ENCODE results near the gene RBMS1. TPM values are rescaled to one million over a fixed set of nuclear protein-coding genes. Genes with fewer than 3 reads are reported as not detected.

Gene RBMS1
- polyA plus RNA-seq, 1 donor from 2014 or later: 8.4 TPM

GRCh38 chr2:160463245-160463644, 30.4 kb downstream of the RBMS1 start:
- no peak overlapping the region for H3K27ac ChIP-seq (ENCODE audit: low read length)
- no peaks in the 10 kb centered on the region for H3K36me3 ChIP-seq (ENCODE audit: insufficient read depth, low read length)
- H3K9me3 ChIP-seq (ENCODE audit: low read length): no peaks in the 10 kb centered on the region
- no peak overlapping the region for H3K9ac ChIP-seq (ENCODE audit: low read length)
- peaks cover 9% of the 10 kb centered on the region for H3K27me3 ChIP-seq (ENCODE audit: insufficient read depth, low read depth, low read length)
- no peaks in the 10 kb centered on the region for H3F3A ChIP-seq (ENCODE audit: insufficient read depth, low read length, poor library complexity, severe bottlenecking)
- no peaks in the 10 kb centered on the region for H3K9me2 ChIP-seq (ENCODE audit: insufficient read depth, low read length)
- H2AFZ ChIP-seq (ENCODE audit: low read depth, low read length): no peak overlapping the region
- H4K20me1 ChIP-seq (ENCODE audit: insufficient read depth): no peaks in the 10 kb centered on the region
- H3K4me3 ChIP-seq (ENCODE audit: low read length): no peak overlapping the region
- H3K4me2 ChIP-seq (ENCODE audit: low read length): no peak overlapping the region
- no peaks in the 10 kb centered on the region for H3K79me2 ChIP-seq (replicated peaks; ENCODE audit: insufficient read depth, low read length)
- TF ChIP-seq MXI1 (conservative IDR thresholded peaks at IDR 0.05; ENCODE audit: poor library complexity, severe bottlenecking): no peak
- TF ChIP-seq, protein P1, sequence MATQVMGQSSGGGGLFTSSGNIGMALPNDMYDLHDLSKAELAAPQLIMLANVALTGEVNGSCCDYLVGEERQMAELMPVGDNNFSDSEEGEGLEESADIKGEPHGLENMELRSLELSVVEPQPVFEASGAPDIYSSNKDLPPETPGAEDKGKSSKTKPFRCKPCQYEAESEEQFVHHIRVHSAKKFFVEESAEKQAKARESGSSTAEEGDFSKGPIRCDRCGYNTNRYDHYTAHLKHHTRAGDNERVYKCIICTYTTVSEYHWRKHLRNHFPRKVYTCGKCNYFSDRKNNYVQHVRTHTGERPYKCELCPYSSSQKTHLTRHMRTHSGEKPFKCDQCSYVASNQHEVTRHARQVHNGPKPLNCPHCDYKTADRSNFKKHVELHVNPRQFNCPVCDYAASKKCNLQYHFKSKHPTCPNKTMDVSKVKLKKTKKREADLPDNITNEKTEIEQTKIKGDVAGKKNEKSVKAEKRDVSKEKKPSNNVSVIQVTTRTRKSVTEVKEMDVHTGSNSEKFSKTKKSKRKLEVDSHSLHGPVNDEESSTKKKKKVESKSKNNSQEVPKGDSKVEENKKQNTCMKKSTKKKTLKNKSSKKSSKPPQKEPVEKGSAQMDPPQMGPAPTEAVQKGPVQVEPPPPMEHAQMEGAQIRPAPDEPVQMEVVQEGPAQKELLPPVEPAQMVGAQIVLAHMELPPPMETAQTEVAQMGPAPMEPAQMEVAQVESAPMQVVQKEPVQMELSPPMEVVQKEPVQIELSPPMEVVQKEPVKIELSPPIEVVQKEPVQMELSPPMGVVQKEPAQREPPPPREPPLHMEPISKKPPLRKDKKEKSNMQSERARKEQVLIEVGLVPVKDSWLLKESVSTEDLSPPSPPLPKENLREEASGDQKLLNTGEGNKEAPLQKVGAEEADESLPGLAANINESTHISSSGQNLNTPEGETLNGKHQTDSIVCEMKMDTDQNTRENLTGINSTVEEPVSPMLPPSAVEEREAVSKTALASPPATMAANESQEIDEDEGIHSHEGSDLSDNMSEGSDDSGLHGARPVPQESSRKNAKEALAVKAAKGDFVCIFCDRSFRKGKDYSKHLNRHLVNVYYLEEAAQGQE (IDR thresholded peaks at IDR 0.05; ENCODE audit: borderline replicate concordance): no peak
- TF ChIP-seq SMC3 (conservative IDR thresholded peaks at IDR 0.05; ENCODE audit: poor library complexity): no peak
- no peak for TF ChIP-seq TAF1 (IDR thresholded peaks at IDR 0.05; ENCODE audit: low read depth)
- no peak for TF ChIP-seq EZH2 (IDR thresholded peaks at IDR 0.05; ENCODE audit: borderline replicate concordance, insufficient read depth, low read length, poor library complexity, severe bottlenecking)
- no peak for TF ChIP-seq RAD21 (conservative IDR thresholded peaks at IDR 0.05)
- TF ChIP-seq EP300 (conservative IDR thresholded peaks at IDR 0.05; ENCODE audit: poor library complexity, severe bottlenecking): no peak
- TF ChIP-seq, protein P2, sequence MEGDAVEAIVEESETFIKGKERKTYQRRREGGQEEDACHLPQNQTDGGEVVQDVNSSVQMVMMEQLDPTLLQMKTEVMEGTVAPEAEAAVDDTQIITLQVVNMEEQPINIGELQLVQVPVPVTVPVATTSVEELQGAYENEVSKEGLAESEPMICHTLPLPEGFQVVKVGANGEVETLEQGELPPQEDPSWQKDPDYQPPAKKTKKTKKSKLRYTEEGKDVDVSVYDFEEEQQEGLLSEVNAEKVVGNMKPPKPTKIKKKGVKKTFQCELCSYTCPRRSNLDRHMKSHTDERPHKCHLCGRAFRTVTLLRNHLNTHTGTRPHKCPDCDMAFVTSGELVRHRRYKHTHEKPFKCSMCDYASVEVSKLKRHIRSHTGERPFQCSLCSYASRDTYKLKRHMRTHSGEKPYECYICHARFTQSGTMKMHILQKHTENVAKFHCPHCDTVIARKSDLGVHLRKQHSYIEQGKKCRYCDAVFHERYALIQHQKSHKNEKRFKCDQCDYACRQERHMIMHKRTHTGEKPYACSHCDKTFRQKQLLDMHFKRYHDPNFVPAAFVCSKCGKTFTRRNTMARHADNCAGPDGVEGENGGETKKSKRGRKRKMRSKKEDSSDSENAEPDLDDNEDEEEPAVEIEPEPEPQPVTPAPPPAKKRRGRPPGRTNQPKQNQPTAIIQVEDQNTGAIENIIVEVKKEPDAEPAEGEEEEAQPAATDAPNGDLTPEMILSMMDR (IDR thresholded peaks at IDR 0.05; ENCODE audit: poor library complexity, severe bottlenecking): no peak
- TF ChIP-seq POLR2AphosphoS5 (IDR thresholded peaks at IDR 0.05): no peak

GRCh38 chr2:160460333-160460731, 33.3 kb downstream of the RBMS1 start:
- Histone ChIP-seq H2AFZ (ENCODE audit: low read depth, low read length) (no peak overlapping the region), H3K9me2 (ENCODE audit: insufficient read depth, low read length) (no peaks in the 10 kb centered on the region), H4K20me1 (ENCODE audit: insufficient read depth) (no peaks in the 10 kb centered on the region), H3K4me2 (ENCODE audit: low read length) (no peak overlapping the region), H3K36me3 (ENCODE audit: insufficient read depth, low read length) (no peaks in the 10 kb centered on the region), H3K79me2 (replicated peaks; ENCODE audit: insufficient read depth, low read length) (no peaks in the 10 kb centered on the region), H3K9ac (ENCODE audit: low read length) (no peak overlapping the region), H3K4me3 (ENCODE audit: low read length) (no peak overlapping the region), H3K9me3 (ENCODE audit: low read length) (no peaks in the 10 kb centered on the region), H3F3A (ENCODE audit: insufficient read depth, low read length, poor library complexity, severe bottlenecking) (no peaks in the 10 kb centered on the region), H3K27me3 (ENCODE audit: insufficient read depth, low read depth, low read length) (no peaks in the 10 kb centered on the region), H3K27ac (ENCODE audit: low read length) (no peak overlapping the region)
- no peak for TF ChIP-seq POLR2AphosphoS5 (IDR thresholded peaks at IDR 0.05)
- TF ChIP-seq MXI1 (conservative IDR thresholded peaks at IDR 0.05; ENCODE audit: poor library complexity, severe bottlenecking): no peak
- no peak for TF ChIP-seq EZH2 (IDR thresholded peaks at IDR 0.05; ENCODE audit: borderline replicate concordance, insufficient read depth, low read length, poor library complexity, severe bottlenecking)
- no peak for TF ChIP-seq RAD21 (conservative IDR thresholded peaks at IDR 0.05)
- no peak for TF ChIP-seq TAF1 (IDR thresholded peaks at IDR 0.05; ENCODE audit: low read depth)
- TF ChIP-seq, protein P2 (IDR thresholded peaks at IDR 0.05; ENCODE audit: poor library complexity, severe bottlenecking): no peak
- no peak for TF ChIP-seq EP300 (conservative IDR thresholded peaks at IDR 0.05; ENCODE audit: poor library complexity, severe bottlenecking)
- TF ChIP-seq SMC3 (conservative IDR thresholded peaks at IDR 0.05; ENCODE audit: poor library complexity): no peak
- TF ChIP-seq, protein P1 (IDR thresholded peaks at IDR 0.05; ENCODE audit: borderline replicate concordance): no peak

All from neural cell (in vitro differentiated cells).